NCI-H128 (cell line): ENCODE data around the gene SAXO2.
"Not testable (repeated sequence)": the region's sequence is repeated elsewhere in the genome, so short reads cannot be mapped to it uniquely, and the experiment has no call there.

ENCODE experiments used
- DNase-seq: peaks from one replicate; lab custom pipeline; 2025; ENCODE audit not compliant: unreplicated experiment; lab: John Stamatoyannopoulos, UW

The SAXO2 gene

GRCh38 chr15:82333603-82334553 lies 71.3 kb downstream of the SAXO2 start:
- DNase-seq, result not testable (repeated sequence)
